Measurements from ENCODE around the gene RHO. TPM values are rescaled to one million over a fixed set of nuclear protein-coding genes. Genes with fewer than 3 reads are reported as not detected.

RHO gene
- total RNA-seq, 1 experiment from 2014 or later: not detected

DNA sequence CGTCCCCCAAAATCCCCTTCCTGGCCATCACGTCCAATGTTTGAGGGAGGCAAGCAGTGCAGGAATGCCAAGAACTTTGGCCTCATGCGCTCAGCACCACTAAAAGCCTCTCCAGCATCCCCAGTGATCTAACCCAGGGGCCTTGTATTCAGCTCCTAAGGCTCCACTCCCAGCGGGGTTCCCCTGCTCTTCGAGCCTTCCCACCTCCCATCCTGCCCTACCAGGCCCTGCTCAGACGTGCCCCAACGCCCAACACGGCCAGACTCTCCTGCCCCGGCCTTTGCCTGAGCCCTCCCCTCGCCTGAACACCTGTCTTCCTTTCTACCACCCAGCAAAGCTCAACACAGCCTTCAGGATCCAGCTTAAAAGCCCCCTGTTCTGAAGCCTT lies 47.6 kb downstream of the RHO start:
- no peaks in the 10 kb centered on the region for H3K9me3 ChIP-seq (ENCODE audit: low read length)
- DNase-seq (no peak), ATAC-seq (no peak)
- H3K9me2 ChIP-seq (replicated peaks; ENCODE audit: low read length): no peaks in the 10 kb centered on the region
- intact Hi-C loops (cut with micrococcal nuclease): no loop called here
- H3K4me2 ChIP-seq (ENCODE audit: low read length): no peak overlapping the region
- no peak overlapping the region for H2AFZ ChIP-seq (ENCODE audit: low read length)
- H3K27me3 ChIP-seq (ENCODE audit: low read length): no peaks in the 10 kb centered on the region
- no peak overlapping the region for H3K9ac ChIP-seq (ENCODE audit: low read length)
- no TSS peak for BruUV-seq (replicated peaks)
- H3K27ac ChIP-seq (ENCODE audit: low read length): no peak overlapping the region
- H4K20me1 ChIP-seq (ENCODE audit: low read length): no peaks in the 10 kb centered on the region
- H3F3A ChIP-seq (ENCODE audit: low read length, unreplicated experiment): no peaks in the 10 kb centered on the region
- no peaks in the 10 kb centered on the region for H3K4me1 ChIP-seq (ENCODE audit: insufficient read depth, low read length)
- H3K79me2 ChIP-seq (ENCODE audit: low read length): no peaks in the 10 kb centered on the region
- no peak overlapping the region for H3K4me3 ChIP-seq (ENCODE audit: low read length)
- CTCF ChIA-PET: no interaction called here
- TF ChIP-seq EZH2 (IDR thresholded peaks at IDR 0.05; ENCODE audit: low read length, unreplicated experiment) (no peak), EZH2phosphoT487 (IDR thresholded peaks at IDR 0.05; ENCODE audit: borderline replicate concordance, low read length) (no peak)
- TF ChIP-seq, protein P1, sequence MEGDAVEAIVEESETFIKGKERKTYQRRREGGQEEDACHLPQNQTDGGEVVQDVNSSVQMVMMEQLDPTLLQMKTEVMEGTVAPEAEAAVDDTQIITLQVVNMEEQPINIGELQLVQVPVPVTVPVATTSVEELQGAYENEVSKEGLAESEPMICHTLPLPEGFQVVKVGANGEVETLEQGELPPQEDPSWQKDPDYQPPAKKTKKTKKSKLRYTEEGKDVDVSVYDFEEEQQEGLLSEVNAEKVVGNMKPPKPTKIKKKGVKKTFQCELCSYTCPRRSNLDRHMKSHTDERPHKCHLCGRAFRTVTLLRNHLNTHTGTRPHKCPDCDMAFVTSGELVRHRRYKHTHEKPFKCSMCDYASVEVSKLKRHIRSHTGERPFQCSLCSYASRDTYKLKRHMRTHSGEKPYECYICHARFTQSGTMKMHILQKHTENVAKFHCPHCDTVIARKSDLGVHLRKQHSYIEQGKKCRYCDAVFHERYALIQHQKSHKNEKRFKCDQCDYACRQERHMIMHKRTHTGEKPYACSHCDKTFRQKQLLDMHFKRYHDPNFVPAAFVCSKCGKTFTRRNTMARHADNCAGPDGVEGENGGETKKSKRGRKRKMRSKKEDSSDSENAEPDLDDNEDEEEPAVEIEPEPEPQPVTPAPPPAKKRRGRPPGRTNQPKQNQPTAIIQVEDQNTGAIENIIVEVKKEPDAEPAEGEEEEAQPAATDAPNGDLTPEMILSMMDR (conservative IDR thresholded peaks at IDR 0.05; ENCODE audit: low read depth, low read length): no peak
- no peaks in the 10 kb centered on the region for H3K36me3 ChIP-seq (ENCODE audit: low read depth, low read length)
- POLR2A ChIA-PET (ENCODE audit: unreplicated experiment): no interaction called here

DNA sequence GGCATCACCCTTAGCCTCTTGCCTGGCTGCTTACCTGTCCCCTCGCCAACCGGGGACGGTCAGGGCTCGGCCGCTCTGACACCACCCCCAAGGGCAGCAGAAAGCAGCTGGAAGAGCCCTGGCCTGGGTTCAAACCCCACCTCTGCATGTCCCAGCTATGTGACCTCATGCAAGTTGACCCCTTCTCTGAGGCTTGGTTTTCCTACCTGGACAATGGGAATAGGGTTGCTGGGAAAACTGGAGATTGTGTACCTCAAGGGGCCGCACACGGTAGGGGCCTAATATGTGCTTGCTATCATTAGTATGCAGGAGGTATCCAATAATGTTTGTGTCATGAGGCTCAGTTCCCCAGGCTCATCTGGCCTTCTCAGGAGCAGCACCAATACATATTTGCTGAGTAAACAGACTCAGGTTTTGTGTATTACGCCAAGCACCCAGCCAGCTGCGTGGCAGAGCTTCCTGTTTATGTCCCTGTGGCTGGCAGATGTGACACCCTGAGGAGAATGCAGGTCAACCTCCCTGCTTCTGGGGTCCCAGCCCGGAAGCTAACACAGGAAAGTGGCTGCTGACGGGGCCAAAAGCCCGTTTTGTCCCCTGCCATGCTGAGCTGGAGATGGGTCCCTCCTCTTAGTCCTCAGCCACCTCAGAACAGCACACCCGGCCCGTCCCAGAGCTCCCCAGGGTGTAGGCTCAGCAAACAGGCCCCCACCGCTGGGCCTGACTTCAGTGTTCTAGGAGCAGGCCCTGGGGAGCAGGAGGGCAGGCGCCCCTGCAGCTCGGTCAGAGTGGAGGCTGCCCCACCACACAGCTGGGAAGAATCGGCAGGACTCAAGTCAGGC lies 48.3 kb downstream of the RHO start:
- no peaks in the 10 kb centered on the region for H4K20me1 ChIP-seq (ENCODE audit: low read length)
- no peaks in the 10 kb centered on the region for H3K27me3 ChIP-seq (ENCODE audit: low read length)
- no peak overlapping the region for H3K4me3 ChIP-seq (ENCODE audit: low read length)
- DNase-seq (no peak), ATAC-seq (peak; percentile 37; the same call in 1 of the 2 replicates)
- H3K27ac ChIP-seq (ENCODE audit: low read length): no peak overlapping the region
- H3K4me2 ChIP-seq (ENCODE audit: low read length): no peak overlapping the region
- no peak for TF ChIP-seq EZH2 (IDR thresholded peaks at IDR 0.05; ENCODE audit: low read length, unreplicated experiment)
- TF ChIP-seq, protein P1 (conservative IDR thresholded peaks at IDR 0.05; ENCODE audit: low read depth, low read length): no peak
- TF ChIP-seq EZH2phosphoT487 (IDR thresholded peaks at IDR 0.05; ENCODE audit: borderline replicate concordance, low read length): no peak
- ChIA-PET CTCF (no interaction called here), POLR2A (ENCODE audit: unreplicated experiment) (no interaction called here)
- H3K9ac ChIP-seq (ENCODE audit: low read length): no peak overlapping the region
- H2AFZ ChIP-seq (ENCODE audit: low read length): no peak overlapping the region
- H3K79me2 ChIP-seq (ENCODE audit: low read length): no peaks in the 10 kb centered on the region
- no peaks in the 10 kb centered on the region for H3K36me3 ChIP-seq (ENCODE audit: low read depth, low read length)
- H3K9me3 ChIP-seq (ENCODE audit: low read length): no peaks in the 10 kb centered on the region
- no peaks in the 10 kb centered on the region for H3K9me2 ChIP-seq (replicated peaks; ENCODE audit: low read length)
- no TSS peak for BruUV-seq (replicated peaks)
- no peaks in the 10 kb centered on the region for H3K4me1 ChIP-seq (ENCODE audit: insufficient read depth, low read length)
- intact Hi-C loops (cut with micrococcal nuclease): no loop called here
- no peaks in the 10 kb centered on the region for H3F3A ChIP-seq (ENCODE audit: low read length, unreplicated experiment)

DNA sequence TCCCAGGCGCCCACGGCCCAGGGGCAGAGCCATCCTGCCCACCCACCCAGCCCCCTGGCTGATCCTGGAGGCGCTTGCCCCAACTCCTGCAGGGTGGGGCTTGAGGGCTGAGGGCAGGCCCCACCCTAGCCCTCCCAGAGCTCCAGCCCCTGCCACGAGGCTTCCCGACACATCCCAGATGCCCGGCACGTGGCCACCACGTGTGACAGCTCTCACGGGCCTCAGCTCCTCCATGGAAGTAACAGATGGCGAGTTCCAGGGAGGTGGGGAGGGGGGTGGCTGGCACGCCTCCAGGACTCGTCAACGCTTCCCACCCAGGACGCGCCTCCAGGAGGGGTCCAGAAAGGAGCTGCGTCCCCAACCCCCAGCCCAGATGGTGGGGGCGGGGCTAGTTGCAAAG lies 48.9 kb downstream of the RHO start:
- H3K9me3 ChIP-seq (ENCODE audit: low read length): no peaks in the 10 kb centered on the region
- ChIA-PET CTCF (no interaction called here), POLR2A (ENCODE audit: unreplicated experiment) (no interaction called here)
- no peaks in the 10 kb centered on the region for H3K27me3 ChIP-seq (ENCODE audit: low read length)
- H3K79me2 ChIP-seq (ENCODE audit: low read length): no peaks in the 10 kb centered on the region
- BruUV-seq (replicated peaks): no TSS peak
- intact Hi-C loops (cut with micrococcal nuclease): no loop called here
- H3K4me3 ChIP-seq (ENCODE audit: low read length): no peak overlapping the region
- no peaks in the 10 kb centered on the region for H3K36me3 ChIP-seq (ENCODE audit: low read depth, low read length)
- DNase-seq (no peak), ATAC-seq (no peak)
- no peaks in the 10 kb centered on the region for H3F3A ChIP-seq (ENCODE audit: low read length, unreplicated experiment)
- H3K9ac ChIP-seq (ENCODE audit: low read length): no peak overlapping the region
- no peaks in the 10 kb centered on the region for H3K9me2 ChIP-seq (replicated peaks; ENCODE audit: low read length)
- no peak overlapping the region for H2AFZ ChIP-seq (ENCODE audit: low read length)
- no peak overlapping the region for H3K4me2 ChIP-seq (ENCODE audit: low read length)
- H3K27ac ChIP-seq (ENCODE audit: low read length): no peak overlapping the region
- H4K20me1 ChIP-seq (ENCODE audit: low read length): no peaks in the 10 kb centered on the region
- no peaks in the 10 kb centered on the region for H3K4me1 ChIP-seq (ENCODE audit: insufficient read depth, low read length)
- TF ChIP-seq, protein P1 (conservative IDR thresholded peaks at IDR 0.05; ENCODE audit: low read depth, low read length): no peak
- TF ChIP-seq EZH2phosphoT487 (IDR thresholded peaks at IDR 0.05; ENCODE audit: borderline replicate concordance, low read length): no peak
- TF ChIP-seq EZH2 (IDR thresholded peaks at IDR 0.05; ENCODE audit: low read length, unreplicated experiment): no peak

Measured in PC-3 (cell line).